Measurements from ENCODE around the gene ATP2C2.

DNA sequence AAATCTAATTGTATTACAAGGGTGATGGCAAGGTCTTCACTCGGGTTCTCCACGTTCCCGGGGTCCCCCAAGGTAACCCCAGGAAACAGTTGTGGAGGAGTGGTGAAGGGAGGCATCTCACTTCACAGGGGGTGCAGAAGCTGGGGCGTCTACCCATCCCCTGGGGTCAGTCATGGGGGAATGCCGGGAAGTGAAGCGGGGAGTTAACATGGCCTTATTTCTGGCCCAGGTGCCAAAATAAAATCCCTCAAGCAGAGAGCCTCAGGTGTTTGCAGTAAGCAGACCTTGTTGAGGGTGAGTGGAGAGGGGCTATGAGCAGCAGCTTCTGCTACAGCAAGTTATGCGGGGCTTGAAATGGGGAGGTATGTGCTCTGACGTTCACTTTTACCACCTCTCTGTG, 9.0 kb upstream of the ATP2C2 start:
- TF ChIP-seq, protein P1, sequence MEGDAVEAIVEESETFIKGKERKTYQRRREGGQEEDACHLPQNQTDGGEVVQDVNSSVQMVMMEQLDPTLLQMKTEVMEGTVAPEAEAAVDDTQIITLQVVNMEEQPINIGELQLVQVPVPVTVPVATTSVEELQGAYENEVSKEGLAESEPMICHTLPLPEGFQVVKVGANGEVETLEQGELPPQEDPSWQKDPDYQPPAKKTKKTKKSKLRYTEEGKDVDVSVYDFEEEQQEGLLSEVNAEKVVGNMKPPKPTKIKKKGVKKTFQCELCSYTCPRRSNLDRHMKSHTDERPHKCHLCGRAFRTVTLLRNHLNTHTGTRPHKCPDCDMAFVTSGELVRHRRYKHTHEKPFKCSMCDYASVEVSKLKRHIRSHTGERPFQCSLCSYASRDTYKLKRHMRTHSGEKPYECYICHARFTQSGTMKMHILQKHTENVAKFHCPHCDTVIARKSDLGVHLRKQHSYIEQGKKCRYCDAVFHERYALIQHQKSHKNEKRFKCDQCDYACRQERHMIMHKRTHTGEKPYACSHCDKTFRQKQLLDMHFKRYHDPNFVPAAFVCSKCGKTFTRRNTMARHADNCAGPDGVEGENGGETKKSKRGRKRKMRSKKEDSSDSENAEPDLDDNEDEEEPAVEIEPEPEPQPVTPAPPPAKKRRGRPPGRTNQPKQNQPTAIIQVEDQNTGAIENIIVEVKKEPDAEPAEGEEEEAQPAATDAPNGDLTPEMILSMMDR (IDR thresholded peaks at IDR 0.05 in 2 of 3, conservative IDR thresholded peaks at IDR 0.05 in 1 of 3; ENCODE audit: borderline replicate concordance in 1 of 3, insufficient read depth in 1 of 3, low read depth in 2 of 3, low read length in 2 of 3), result no peak
- TF ChIP-seq POLR2A (IDR thresholded peaks at IDR 0.05; ENCODE audit: borderline replicate concordance, extremely low read depth, insufficient read depth, insufficient read length) (no peak), SP1 (IDR thresholded peaks at IDR 0.05; ENCODE audit: low read depth) (no peak), RAD21 (IDR thresholded peaks at IDR 0.05; ENCODE audit: low read depth) (no peak), EZH2 (IDR thresholded peaks at IDR 0.05) (no peak), ZFX (IDR thresholded peaks at IDR 0.05) (no peak), CEBPB (IDR thresholded peaks at IDR 0.05; ENCODE audit: low read depth) (no peak), POLR2AphosphoS5 (IDR thresholded peaks at IDR 0.05; ENCODE audit: low read depth, low read length) (no peak), ATF3 (IDR thresholded peaks at IDR 0.05) (no peak), JUND (IDR thresholded peaks at IDR 0.05) (no peak)
- TF ChIP-seq, protein P2, sequence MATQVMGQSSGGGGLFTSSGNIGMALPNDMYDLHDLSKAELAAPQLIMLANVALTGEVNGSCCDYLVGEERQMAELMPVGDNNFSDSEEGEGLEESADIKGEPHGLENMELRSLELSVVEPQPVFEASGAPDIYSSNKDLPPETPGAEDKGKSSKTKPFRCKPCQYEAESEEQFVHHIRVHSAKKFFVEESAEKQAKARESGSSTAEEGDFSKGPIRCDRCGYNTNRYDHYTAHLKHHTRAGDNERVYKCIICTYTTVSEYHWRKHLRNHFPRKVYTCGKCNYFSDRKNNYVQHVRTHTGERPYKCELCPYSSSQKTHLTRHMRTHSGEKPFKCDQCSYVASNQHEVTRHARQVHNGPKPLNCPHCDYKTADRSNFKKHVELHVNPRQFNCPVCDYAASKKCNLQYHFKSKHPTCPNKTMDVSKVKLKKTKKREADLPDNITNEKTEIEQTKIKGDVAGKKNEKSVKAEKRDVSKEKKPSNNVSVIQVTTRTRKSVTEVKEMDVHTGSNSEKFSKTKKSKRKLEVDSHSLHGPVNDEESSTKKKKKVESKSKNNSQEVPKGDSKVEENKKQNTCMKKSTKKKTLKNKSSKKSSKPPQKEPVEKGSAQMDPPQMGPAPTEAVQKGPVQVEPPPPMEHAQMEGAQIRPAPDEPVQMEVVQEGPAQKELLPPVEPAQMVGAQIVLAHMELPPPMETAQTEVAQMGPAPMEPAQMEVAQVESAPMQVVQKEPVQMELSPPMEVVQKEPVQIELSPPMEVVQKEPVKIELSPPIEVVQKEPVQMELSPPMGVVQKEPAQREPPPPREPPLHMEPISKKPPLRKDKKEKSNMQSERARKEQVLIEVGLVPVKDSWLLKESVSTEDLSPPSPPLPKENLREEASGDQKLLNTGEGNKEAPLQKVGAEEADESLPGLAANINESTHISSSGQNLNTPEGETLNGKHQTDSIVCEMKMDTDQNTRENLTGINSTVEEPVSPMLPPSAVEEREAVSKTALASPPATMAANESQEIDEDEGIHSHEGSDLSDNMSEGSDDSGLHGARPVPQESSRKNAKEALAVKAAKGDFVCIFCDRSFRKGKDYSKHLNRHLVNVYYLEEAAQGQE (IDR thresholded peaks at IDR 0.05; ENCODE audit: low read depth), result no peak
- TF ChIP-seq, protein P3, sequence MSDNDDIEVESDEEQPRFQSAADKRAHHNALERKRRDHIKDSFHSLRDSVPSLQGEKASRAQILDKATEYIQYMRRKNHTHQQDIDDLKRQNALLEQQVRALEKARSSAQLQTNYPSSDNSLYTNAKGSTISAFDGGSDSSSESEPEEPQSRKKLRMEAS (IDR thresholded peaks at IDR 0.05), result no peak

Measured in HCT116 (cell line).